Stomach (tissue), 9 donors: ENCODE data around the gene DLGAP1. TPM values are rescaled to one million over a fixed set of nuclear protein-coding genes. Genes with fewer than 3 reads are reported as not detected.

Source experiments
- DNase-seq, 2 donors: peaks; one replicate each; pipeline versions ENCODE4 v3.0.0 to v3.0.0-alpha.2; 2013 to 2019
- H3K27ac ChIP-seq, 5 donors: fragments of 200-600 bp in 4 of 5; sonication (generic) in 4 of 5; one replicate each; pipeline ENCODE4 v1.5.1; 2013 to 2019; ENCODE audit warnings: mild to moderate bottlenecking in 1 of 5, moderate library complexity in 1 of 5
- H3K27me3 ChIP-seq, 3 donors: fragments of 200-600 bp; sonication (generic); one replicate each; pipeline ENCODE4 v1.5.1; 2017 to 2019; ENCODE audit warnings: mixed run types in 1 of 3
- H3K36me3 ChIP-seq, 4 donors: fragments of 200-600 bp; sonication (generic); 1 replicate in 3 of 4; 2 replicates in 1 of 4; pipeline ENCODE4 v1.5.1; 2016 to 2019
- H3K4me1 ChIP-seq, 4 donors: fragments of 200-600 bp; sonication (generic); one replicate each; pipeline ENCODE4 v1.5.1; 2016 to 2019
- H3K4me3 ChIP-seq, 4 donors: fragments of 200-600 bp; sonication (generic) in 3 of 4; one replicate each; pipeline ENCODE4 v1.5.1; 2016 to 2019; ENCODE audit warnings: mild to moderate bottlenecking in 1 of 4
- H3K9me3 ChIP-seq, 4 donors: fragments of 200-600 bp; sonication (generic); one replicate each; pipeline ENCODE4 v1.5.1; 2016 to 2019
- EP300 ChIP-seq: sonication (generic); formaldehyde crosslinking; IDR thresholded peaks from one replicate; pipeline ENCODE4 v1.6.1; 2017; ENCODE audit warnings: antibody characterized with exemption
- POLR2A ChIP-seq, 4 donors: fragments of 450-650 bp; IDR thresholded peaks; one replicate each; pipeline ENCODE4 v1.6.1; 2016; ENCODE audit warnings: antibody characterized with exemption in 4 of 4, control low read depth in 2 of 4, mild to moderate bottlenecking in 1 of 4, moderate library complexity in 1 of 4
- POLR2AphosphoS5 ChIP-seq, 3 donors: sonication (generic); formaldehyde crosslinking; IDR thresholded peaks; one replicate each; pipeline ENCODE4 v1.6.1; 2016; ENCODE audit warnings: antibody characterized with exemption in 3 of 3
- WGBS, 5 donors: extraction: QIAGEN DNeasy Blood & Tissue Kit in 3 of 5; methylation state at CpG; one replicate each; pipeline versions ENCODE4 v1.1.5 to v1.1.7; 2013 to 2018; 5-methylcytosine and 5-hydroxymethylcytosine counted together
- intact Hi-C: fragments of 100-400 bp; cut with DNase I; formaldehyde crosslinking; loops from one replicate; pipeline ENCODE4 v1.15.1; 2023; ENCODE audit warnings: low total_unique reads
- polyA plus RNA-seq, 3 donors: library from polyadenylated mRNA; stranded (reverse); fragments of 200-250 nt; gene quantifications; one replicate each; pipeline ENCODE4 v1.2.3, GENCODE V29; 2013
- total RNA-seq, 5 donors: library from RNA; depleted of rRNA; stranded (reverse); fragments of >200 nt; gene quantifications; one replicate each; pipeline versions ENCODE4 v1.1.0 to v1.2.3, GENCODE V29; 2014 to 2016
- TF ChIP-seq, protein P1 (sequence below), 7 experiments: fragments of 450-650 bp in 4 of 7; fragments of 200-600 bp in 3 of 7; sonication (generic) in 3 of 7; IDR thresholded peaks; one replicate each; pipeline ENCODE4 v1.5.1; 2016 to 2019; ENCODE audit warnings: antibody characterized with exemption in 7 of 7, control low read depth in 2 of 7, mild to moderate bottlenecking in 1 of 7
- donor health status: healthy with polysubstance abuse.
- donor health status: Bipolar disorder and iron deficiency.
- donor health status: healthy.

Gene DLGAP1
- total and polyA plus RNA-seq, 8 donors, result 0.06 to 7.0 (median 1.3) TPM; not detected in 1

DNA sequence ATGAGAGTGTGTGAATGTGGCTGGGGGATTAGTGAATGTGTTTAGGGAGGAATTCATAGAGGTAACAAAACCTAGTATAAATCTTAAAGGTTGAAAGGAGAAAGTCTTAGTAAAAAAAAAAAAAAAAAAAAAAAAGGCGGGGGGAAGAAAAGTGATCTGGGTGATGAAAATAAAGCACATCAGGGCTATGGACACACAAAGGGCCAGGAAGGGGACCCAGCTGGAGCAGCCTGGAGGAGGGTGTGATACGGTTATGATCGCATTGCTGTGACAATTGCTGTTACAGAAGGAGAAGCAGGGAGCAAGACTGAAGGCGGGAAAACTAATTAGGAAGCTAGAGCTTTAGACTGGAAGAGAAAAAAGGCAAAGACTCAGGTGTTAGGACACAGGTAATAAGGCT, 85.4 kb downstream of the DLGAP1 start:
- Histone ChIP-seq H3K27me3 (no peaks in the 10 kb centered on the region), H3K4me1 (no peaks in the 10 kb centered on the region), H3K27ac (no peak overlapping the region), H3K9me3 (no peaks in the 10 kb centered on the region), H3K36me3 (no peaks in the 10 kb centered on the region), H3K4me3 (no peak overlapping the region)
- TF ChIP-seq POLR2AphosphoS5 (IDR thresholded peaks at IDR 0.05) (no peak), EP300 (no peak), POLR2A (IDR thresholded peaks at IDR 0.05) (no peak)
- TF ChIP-seq, protein P1, sequence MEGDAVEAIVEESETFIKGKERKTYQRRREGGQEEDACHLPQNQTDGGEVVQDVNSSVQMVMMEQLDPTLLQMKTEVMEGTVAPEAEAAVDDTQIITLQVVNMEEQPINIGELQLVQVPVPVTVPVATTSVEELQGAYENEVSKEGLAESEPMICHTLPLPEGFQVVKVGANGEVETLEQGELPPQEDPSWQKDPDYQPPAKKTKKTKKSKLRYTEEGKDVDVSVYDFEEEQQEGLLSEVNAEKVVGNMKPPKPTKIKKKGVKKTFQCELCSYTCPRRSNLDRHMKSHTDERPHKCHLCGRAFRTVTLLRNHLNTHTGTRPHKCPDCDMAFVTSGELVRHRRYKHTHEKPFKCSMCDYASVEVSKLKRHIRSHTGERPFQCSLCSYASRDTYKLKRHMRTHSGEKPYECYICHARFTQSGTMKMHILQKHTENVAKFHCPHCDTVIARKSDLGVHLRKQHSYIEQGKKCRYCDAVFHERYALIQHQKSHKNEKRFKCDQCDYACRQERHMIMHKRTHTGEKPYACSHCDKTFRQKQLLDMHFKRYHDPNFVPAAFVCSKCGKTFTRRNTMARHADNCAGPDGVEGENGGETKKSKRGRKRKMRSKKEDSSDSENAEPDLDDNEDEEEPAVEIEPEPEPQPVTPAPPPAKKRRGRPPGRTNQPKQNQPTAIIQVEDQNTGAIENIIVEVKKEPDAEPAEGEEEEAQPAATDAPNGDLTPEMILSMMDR (IDR thresholded peaks at IDR 0.05), result no peak
- intact Hi-C loops, result no loop called here
- DNase-seq, result no peak
- WGBS, 5 donors, result 67 to 86% (median 83%) methylated on average over 4 of the region's 4 CpGs

DNA sequence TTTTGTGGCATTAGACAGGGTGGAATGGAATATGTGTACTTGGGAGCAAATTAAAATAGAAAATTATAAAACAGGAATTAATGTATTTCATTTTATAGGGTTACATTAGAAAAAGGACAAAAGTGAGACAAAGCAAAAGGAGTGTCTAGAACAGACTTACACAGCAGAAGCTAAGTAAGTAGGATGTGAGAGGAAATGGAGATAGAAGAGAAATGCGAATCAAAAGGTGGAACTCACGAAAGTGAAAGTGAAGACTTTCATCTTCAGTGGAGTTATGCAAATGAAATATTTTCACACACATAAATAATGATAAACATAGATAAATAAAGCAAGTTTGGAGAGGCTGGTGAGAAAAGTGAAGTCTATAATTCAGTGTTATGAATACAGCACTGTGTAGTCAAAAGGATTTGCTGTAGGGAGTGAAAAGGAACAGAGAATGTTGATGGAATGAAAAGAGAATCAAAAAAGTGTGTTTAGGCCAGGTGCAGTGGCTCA, 94.8 kb downstream of the DLGAP1 start:
- no peak overlapping the region for H3K27ac ChIP-seq
- no peaks in the 10 kb centered on the region for H3K27me3 ChIP-seq
- intact Hi-C loops, result no loop called here
- WGBS, 5 donors, result 76 to 85% (median 83%) methylated on average over 2 of the region's 2 CpGs
- DNase-seq, result no peak
- no peak overlapping the region for H3K4me3 ChIP-seq
- TF ChIP-seq POLR2A (IDR thresholded peaks at IDR 0.05) (no peak), POLR2AphosphoS5 (IDR thresholded peaks at IDR 0.05) (no peak), EP300 (no peak)
- TF ChIP-seq, protein P1 (IDR thresholded peaks at IDR 0.05), result no peak
- H3K9me3 ChIP-seq, result peaks cover 0 to 12% (median 6%) of the 10 kb centered on the region in 4 donors
- no peaks in the 10 kb centered on the region for H3K36me3 ChIP-seq
- peaks cover 0 to 7% (median 0%) of the 10 kb centered on the region in 4 donors for H3K4me1 ChIP-seq

- no peak overlapping the region for H3K27ac ChIP-seq
- H3K36me3 ChIP-seq, result no peaks in the 10 kb centered on the region
- 37 to 75% (median 61%) methylated on average over 4 of the region's 4 CpGs for WGBS, 5 donors
- intact Hi-C loops, result no loop called here
- DNase-seq, result no peak
- H3K27me3 ChIP-seq, result no peaks in the 10 kb centered on the region
- peaks cover 0 to 12% (median 6%) of the 10 kb centered on the region in 4 donors for H3K9me3 ChIP-seq
- no peak for TF ChIP-seq POLR2AphosphoS5 (IDR thresholded peaks at IDR 0.05)
- no peak for TF ChIP-seq POLR2A (IDR thresholded peaks at IDR 0.05)
- TF ChIP-seq, protein P1 (IDR thresholded peaks at IDR 0.05), result no peak
- H3K4me1 ChIP-seq, result peaks cover 0 to 7% (median 0%) of the 10 kb centered on the region in 4 donors
- H3K4me3 ChIP-seq, result no peak overlapping the region
These were observed 96.5 kb downstream of the DLGAP1 start for GRCh38 chr18:4358618-4359017.

GRCh38 chr18:4357579-4357978, 97.5 kb downstream of the DLGAP1 start:
- 28 to 62% (median 36%) methylated on average over 4 of the region's 4 CpGs for WGBS, 5 donors
- Histone ChIP-seq H3K36me3 (no peaks in the 10 kb centered on the region), H3K4me3 (no peak overlapping the region), H3K4me1 (peaks cover 0 to 7% (median 0%) of the 10 kb centered on the region in 4 donors), H3K27me3 (no peaks in the 10 kb centered on the region), H3K27ac (no peak overlapping the region), H3K9me3 (peaks cover 0 to 5% (median 0%) of the 10 kb centered on the region in 4 donors)
- intact Hi-C loops, result no loop called here
- TF ChIP-seq POLR2AphosphoS5 (IDR thresholded peaks at IDR 0.05) (no peak), EP300 (no peak), POLR2A (IDR thresholded peaks at IDR 0.05) (no peak)
- TF ChIP-seq, protein P1 (IDR thresholded peaks at IDR 0.05), result no peak
- DNase-seq, result peak in 1 of 2 donors; percentile 18
